Fibroblast of villous mesenchyme (primary cell): ENCODE results near the gene TSPO. TPM values are rescaled to one million over a fixed set of nuclear protein-coding genes. Genes with fewer than 3 reads are reported as not detected.

Source experiments
- DNase-seq: peaks from one replicate; pipeline ENCODE4 v3.0.0-alpha.2; 2010; ENCODE audit warnings: low read depth
- H3K4me3 ChIP-seq: 2 replicates; pipeline ENCODE4 v1.5.1; 2011; ENCODE audit warnings: low read depth, mild to moderate bottlenecking, low read length
- CTCF ChIP-seq: IDR thresholded peaks from 2 replicates; pipeline ENCODE4 v1.5.1; 2012; ENCODE audit warnings: low read depth, mild to moderate bottlenecking, low read length; ENCODE audit not compliant: insufficient read depth
- total RNA-seq: library from RNA; depleted of rRNA; stranded (reverse); fragments of >200 nt; gene quantifications from 2 replicates; pipeline ENCODE4 v1.2.3, GENCODE V29; 2012

TSPO gene
- total RNA-seq, 1 donor = 177 TPM

GRCh38 chr22:43186272-43187170 lies 35.2 kb downstream of the TSPO start, which contains the start of gene TTLL12:
TSS of gene TTLL12 (minus strand) at chr22:43187134. CDS start at chr22:43187069, 65 bp downstream.
- DNase-seq = peak; percentile 62
- TF ChIP-seq CTCF = no peak
- peak within 1 kb of the TSS; percentile 73 for H3K4me3 ChIP-seq

GRCh38 chr22:43187171-43188099 lies 36.1 kb downstream of the TSPO start:
- DNase-seq = peak; percentile 93
- peak overlapping the region; percentile 58 for H3K4me3 ChIP-seq
- TF ChIP-seq CTCF = peak; percentile 60

GRCh38 chr22:43188829-43189545 lies 37.6 kb downstream of the TSPO start:
- no peak for TF ChIP-seq CTCF
- DNase-seq = no peak

GRCh38 chr22:43191831-43192230 lies 40.5 kb downstream of the TSPO start:
- H3K4me3 ChIP-seq = no peak overlapping the region
- DNase-seq = no peak
- no peak for TF ChIP-seq CTCF

More at GRCh38 chr22:43188829-43189545, 37.6 kb downstream of the TSPO start:
- H3K4me3 ChIP-seq = no peak overlapping the region

- no peak for TF ChIP-seq CTCF
- H3K4me3 ChIP-seq = no peak overlapping the region
- no peak for DNase-seq
These were observed 46.0 kb downstream of the TSPO start for GRCh38 chr22:43197271-43197941.

- no peak for TF ChIP-seq CTCF
- no peak for DNase-seq
- H3K4me3 ChIP-seq = no peak overlapping the region
These were observed 46.8 kb downstream of the TSPO start for GRCh38 chr22:43198126-43198525.
